ENCODE results near the gene RIMBP2.
"Not testable (repeated sequence)": the region's sequence is repeated elsewhere in the genome, so short reads cannot be mapped to it uniquely, and the experiment has no call there.

RIMBP2 gene

GRCh38 chr12:130650131-130650530, 66.0 kb downstream of the RIMBP2 start:
- DNase-seq, result no peak

- DNase-seq, result no peak
Measured at GRCh38 chr12:130649101-130650045, 66.7 kb downstream of the RIMBP2 start.

DNA sequence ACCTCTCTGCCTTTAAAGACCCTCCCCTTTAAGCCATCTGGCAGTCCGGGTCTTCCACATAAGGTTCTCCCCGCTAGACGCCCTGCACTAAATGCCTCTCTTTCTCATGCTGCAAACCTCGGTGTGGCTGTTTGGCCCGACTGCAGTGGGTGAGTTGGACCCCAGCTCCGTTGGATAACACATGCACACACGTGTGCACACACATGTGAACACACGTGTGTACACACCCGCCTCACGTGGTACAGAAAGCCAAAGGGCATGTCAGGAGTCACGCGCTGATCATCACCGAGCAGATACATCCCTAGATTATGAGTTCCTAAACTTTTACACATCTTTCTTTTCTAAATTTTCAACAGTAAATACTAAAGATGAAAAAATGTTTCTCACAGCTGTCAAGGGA, 68.3 kb downstream of the RIMBP2 start:
- DNase-seq, result no peak

DNA sequence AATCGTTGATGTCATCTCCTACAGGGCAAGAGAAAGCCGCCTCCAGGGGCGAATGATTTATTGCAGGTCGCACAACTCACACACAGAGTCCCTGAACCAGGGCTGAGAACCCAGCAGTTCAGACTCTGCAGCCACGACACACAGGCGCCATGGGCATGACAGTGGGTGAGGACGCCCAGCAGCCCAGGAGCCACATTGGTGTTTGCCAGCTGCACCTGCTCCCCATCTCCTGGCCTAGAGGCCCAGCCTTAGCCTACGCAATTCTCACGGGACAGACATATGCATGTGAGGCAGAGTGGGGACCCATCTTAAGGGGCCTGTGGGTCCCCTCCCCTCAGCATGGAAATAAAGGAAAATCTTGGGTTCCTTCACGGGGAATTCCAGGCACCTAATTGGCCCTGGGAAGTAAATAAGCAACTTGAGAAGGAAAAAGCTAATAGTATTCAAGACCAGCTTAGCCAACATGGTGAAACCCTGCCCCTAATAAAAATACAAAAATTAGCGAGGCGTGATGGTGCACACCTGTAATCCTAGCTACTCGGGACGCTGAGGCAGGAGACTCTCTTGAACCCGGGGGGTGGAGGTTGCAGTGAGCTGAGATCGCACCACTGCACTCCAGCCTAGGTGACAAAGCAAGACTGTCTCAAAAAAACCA, 69.3 kb downstream of the RIMBP2 start:
- DNase-seq, result no peak

GRCh38 chr12:130646191-130646590, 69.9 kb downstream of the RIMBP2 start:
- DNase-seq, result not testable (repeated sequence)

- DNase-seq, result no peak
Measured at GRCh38 chr12:130645751-130646150, 70.3 kb downstream of the RIMBP2 start.

GRCh38 chr12:130644566-130644965, 71.5 kb downstream of the RIMBP2 start:
- no peak for DNase-seq

DNA sequence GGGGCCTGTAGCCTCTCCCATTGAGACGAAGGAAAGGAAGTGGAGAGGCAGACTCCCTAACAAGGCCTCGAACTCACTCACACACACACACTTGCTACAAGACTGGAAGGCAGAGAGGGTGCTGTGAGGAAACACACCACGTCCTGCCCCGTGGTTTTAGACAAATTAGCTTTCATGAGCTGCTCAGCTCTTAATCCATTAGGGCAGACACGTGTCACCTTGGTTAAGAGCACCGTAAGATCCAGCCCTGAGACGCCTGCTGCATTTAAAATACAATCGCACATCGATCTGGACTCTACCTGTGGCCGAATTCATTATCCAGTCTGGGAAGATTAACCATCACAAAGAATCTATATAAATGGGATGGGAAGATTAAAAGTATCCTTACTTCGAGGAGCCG, 72.0 kb downstream of the RIMBP2 start:
- no peak for DNase-seq

DNA sequence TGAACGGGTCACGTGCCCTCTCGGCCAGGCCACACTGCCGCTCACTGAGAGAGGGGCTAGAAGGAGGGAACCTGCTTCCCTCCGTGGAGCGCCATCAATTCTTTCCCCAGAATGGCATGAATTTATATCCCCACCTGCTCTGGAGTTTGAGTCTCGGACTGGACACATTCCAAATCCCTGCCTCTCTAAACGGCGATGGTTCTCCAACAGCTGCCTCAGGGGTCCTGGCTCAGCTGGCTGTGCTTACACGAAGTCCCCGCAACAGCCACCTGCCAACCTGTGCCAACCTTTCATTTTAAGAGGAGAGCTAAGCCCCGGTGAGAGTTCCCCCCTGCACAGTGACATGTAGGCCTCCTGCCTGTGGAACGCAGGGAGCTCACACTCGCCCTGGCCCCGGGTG, 73.2 kb downstream of the RIMBP2 start:
- DNase-seq, result no peak

- DNase-seq, result no peak
Measured at GRCh38 chr12:130641533-130642184, 74.4 kb downstream of the RIMBP2 start.

DNA sequence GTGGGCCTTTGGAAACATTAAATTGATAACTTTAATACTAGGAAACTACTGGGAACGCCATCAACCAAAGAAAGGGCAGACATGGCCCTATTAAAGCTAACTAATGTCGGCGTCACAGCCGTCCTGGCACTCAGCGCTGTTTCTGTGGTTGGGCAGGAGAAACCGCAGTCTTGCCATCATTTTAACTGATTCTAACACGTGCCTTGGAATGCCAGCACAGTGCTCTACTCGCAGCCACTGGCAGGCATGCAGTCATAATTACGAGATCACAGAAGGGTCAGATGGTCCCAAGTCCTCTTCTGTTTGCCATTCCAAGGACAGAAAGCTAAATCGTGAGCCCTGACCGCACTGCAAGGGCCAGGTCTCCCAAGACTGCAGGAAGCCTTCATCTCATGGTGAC, 75.2 kb downstream of the RIMBP2 start:
- DNase-seq, result no peak

- no peak for DNase-seq
Measured at GRCh38 chr12:130640496-130640895, 75.6 kb downstream of the RIMBP2 start.

GRCh38 chr12:130639476-130640424, 76.3 kb downstream of the RIMBP2 start:
- DNase-seq, result no peak

DNA sequence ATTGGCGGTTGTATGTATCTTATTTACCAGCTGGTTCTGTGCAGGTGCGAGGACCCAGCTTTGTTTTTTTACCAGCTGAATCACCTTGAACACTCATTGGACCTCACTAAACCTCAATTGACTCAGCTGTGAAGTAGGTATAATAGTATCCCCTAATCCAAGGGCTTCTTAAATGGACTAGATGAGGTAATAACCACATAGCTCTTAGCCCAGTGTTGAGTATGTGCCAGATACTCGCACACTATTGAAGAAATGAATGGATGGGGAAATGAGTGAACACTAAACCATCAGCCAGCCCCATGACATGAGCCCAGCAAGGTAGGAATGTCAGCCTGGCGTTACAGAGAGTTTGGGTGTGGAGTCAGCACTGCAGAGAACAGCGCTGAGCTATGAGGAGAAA, 79.7 kb downstream of the RIMBP2 start:
- no peak for DNase-seq

DNA sequence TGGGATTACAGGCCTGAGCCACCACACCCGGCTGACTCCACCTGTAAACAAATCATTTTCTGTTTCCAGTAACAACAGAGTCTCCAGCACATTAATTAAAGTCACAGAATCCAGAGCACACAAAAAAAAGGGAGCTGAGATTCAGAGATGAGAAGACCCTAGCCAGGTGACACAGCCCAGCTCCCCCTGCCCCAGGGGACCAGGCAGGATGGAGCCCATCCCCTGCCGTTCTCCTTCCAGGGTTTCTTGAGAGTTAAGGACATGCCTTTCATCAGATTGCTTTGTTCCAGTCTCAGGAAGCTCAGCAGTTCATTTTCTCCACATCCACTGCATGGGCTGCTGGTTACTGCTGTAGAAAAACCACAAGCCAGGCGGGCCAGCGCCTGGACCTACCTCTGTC, 81.2 kb downstream of the RIMBP2 start:
- DNase-seq, result no peak

GRCh38 chr12:130633771-130634170, 82.3 kb downstream of the RIMBP2 start:
- no peak for DNase-seq

DNA sequence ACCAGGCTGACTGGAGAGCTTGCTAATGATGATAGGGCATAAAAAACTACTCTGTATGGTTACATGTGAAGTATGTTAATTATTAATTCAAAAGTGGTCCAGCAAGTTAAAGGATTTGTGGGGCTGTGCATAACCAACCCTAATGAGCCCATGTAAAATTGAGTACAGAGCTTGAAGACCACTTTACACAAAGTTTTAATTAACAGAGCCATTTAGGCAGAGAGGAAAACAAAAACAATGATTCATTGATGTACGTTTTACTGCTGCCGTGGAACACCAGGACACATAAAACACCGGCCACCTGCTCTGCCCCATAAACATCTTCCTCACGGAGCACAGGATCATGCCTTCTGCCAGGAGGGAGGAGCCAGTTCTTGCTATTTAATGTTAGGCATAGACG, 83.5 kb downstream of the RIMBP2 start:
- DNase-seq, result no peak

DNA sequence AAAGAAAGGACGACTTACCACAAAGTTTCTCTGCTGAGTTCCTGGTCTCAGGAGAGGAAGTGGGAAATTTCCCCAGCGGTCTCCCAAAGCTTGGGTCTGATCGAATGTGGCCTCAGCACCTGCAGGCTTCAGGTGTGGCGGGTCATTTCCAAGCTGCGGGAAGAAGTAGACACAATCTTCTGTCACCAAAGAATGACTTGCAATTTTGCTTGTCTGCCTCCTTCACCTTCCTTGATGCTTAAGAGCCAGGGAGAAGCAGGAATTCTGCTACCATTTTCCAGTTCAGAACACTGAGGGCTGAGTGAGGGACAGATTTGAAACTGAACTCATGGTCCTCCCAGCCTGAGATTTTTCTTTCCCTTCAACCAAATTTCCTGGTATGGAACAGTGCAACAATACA, 87.8 kb downstream of the RIMBP2 start:
- no peak for DNase-seq

DNA sequence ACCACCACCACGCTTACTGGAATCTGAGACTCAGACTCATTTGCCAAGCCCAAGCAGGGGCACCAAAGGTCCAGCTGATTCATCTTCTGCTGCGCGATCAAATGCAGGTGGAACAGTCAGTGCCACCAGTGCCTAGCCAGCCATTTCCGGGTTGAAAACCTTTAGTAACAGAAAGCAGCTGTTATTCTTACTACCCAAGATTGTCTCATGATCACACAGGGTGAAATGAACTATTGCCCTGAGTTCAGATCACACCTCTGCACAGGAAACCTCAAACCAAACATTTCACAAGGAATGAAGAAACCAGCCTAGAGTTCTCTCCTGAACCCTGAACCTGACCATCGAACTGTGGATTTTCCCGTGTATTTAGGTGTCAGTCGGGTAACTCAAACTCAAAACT, 88.9 kb downstream of the RIMBP2 start:
- no peak for DNase-seq

DNA sequence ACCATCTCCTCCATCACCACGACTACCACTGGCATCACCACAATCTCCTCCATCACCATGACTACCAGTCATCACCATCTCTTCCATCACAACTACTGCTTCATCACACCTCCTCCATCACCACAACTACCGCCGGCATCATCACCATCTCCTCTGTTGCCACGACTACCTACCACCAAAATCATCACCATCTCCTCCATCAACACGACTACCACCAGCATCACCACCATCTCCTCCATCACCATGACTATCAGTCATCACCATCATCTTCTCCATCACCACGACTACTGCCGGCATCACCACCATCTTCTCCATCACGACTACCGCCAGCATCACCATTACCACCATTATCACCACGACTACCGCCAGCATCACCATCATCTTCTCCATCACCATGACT, 89.5 kb downstream of the RIMBP2 start:
- DNase-seq, result no peak

DNA sequence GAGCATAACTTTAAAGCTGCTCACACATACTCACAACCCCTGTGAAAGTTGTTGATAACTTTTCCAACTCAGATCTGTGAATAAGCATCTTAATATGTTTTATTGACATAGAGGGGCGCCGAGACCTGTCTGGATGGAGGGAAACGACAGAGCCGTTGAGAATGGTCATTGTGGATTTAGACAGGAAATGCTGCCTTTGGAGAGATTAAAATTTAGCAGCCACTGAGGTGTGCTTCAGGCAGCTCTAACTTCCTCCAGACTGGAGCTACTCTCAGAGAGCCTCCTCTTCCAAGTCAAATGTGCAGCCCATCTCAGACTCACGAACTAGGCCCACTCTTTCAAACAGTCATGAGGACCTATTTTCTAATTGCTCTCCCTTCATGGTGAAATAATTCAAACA, 90.9 kb downstream of the RIMBP2 start:
- no peak for DNase-seq

GRCh38 chr12:130622803-130623202, 93.3 kb downstream of the RIMBP2 start:
- no peak for DNase-seq
